Measurements from ENCODE around the gene OR51E2. TPM values are rescaled to one million over a fixed set of nuclear protein-coding genes. Genes with fewer than 3 reads are reported as not detected.

Gene OR51E2
- total and polyA plus RNA-seq, 2 of the 8 experiments (the other 6 are each of a cell fraction or from before 2014, with no cell fraction given) = not detected

DNA sequence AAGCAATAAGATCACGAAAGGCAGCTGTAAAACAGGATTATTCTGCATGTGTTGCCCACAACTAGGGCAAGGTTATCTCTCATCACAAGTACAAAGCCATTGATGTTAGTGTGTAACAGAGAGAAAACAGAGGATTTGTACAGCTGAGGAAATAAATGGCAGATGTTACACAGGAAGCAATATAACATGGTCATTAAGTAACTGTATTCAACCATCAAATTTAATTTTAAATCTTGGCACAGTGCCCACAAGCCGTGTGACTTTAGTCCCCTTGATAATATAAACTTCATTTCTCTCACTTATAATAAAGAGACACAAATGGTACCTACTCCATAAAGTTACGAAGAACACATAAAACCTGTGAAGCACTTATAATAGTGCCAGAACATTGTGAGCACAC lies 17.3 kb downstream of the OR51E2 start (continued):
- TF ChIP-seq CTBP2 (IDR thresholded peaks at IDR 0.05; ENCODE audit: borderline replicate concordance, insufficient read depth, insufficient read length, low read length) (no peak), TAF1 (IDR thresholded peaks at IDR 0.05; ENCODE audit: low read depth, low read length) (no peak)
- TF ChIP-seq, protein P1, sequence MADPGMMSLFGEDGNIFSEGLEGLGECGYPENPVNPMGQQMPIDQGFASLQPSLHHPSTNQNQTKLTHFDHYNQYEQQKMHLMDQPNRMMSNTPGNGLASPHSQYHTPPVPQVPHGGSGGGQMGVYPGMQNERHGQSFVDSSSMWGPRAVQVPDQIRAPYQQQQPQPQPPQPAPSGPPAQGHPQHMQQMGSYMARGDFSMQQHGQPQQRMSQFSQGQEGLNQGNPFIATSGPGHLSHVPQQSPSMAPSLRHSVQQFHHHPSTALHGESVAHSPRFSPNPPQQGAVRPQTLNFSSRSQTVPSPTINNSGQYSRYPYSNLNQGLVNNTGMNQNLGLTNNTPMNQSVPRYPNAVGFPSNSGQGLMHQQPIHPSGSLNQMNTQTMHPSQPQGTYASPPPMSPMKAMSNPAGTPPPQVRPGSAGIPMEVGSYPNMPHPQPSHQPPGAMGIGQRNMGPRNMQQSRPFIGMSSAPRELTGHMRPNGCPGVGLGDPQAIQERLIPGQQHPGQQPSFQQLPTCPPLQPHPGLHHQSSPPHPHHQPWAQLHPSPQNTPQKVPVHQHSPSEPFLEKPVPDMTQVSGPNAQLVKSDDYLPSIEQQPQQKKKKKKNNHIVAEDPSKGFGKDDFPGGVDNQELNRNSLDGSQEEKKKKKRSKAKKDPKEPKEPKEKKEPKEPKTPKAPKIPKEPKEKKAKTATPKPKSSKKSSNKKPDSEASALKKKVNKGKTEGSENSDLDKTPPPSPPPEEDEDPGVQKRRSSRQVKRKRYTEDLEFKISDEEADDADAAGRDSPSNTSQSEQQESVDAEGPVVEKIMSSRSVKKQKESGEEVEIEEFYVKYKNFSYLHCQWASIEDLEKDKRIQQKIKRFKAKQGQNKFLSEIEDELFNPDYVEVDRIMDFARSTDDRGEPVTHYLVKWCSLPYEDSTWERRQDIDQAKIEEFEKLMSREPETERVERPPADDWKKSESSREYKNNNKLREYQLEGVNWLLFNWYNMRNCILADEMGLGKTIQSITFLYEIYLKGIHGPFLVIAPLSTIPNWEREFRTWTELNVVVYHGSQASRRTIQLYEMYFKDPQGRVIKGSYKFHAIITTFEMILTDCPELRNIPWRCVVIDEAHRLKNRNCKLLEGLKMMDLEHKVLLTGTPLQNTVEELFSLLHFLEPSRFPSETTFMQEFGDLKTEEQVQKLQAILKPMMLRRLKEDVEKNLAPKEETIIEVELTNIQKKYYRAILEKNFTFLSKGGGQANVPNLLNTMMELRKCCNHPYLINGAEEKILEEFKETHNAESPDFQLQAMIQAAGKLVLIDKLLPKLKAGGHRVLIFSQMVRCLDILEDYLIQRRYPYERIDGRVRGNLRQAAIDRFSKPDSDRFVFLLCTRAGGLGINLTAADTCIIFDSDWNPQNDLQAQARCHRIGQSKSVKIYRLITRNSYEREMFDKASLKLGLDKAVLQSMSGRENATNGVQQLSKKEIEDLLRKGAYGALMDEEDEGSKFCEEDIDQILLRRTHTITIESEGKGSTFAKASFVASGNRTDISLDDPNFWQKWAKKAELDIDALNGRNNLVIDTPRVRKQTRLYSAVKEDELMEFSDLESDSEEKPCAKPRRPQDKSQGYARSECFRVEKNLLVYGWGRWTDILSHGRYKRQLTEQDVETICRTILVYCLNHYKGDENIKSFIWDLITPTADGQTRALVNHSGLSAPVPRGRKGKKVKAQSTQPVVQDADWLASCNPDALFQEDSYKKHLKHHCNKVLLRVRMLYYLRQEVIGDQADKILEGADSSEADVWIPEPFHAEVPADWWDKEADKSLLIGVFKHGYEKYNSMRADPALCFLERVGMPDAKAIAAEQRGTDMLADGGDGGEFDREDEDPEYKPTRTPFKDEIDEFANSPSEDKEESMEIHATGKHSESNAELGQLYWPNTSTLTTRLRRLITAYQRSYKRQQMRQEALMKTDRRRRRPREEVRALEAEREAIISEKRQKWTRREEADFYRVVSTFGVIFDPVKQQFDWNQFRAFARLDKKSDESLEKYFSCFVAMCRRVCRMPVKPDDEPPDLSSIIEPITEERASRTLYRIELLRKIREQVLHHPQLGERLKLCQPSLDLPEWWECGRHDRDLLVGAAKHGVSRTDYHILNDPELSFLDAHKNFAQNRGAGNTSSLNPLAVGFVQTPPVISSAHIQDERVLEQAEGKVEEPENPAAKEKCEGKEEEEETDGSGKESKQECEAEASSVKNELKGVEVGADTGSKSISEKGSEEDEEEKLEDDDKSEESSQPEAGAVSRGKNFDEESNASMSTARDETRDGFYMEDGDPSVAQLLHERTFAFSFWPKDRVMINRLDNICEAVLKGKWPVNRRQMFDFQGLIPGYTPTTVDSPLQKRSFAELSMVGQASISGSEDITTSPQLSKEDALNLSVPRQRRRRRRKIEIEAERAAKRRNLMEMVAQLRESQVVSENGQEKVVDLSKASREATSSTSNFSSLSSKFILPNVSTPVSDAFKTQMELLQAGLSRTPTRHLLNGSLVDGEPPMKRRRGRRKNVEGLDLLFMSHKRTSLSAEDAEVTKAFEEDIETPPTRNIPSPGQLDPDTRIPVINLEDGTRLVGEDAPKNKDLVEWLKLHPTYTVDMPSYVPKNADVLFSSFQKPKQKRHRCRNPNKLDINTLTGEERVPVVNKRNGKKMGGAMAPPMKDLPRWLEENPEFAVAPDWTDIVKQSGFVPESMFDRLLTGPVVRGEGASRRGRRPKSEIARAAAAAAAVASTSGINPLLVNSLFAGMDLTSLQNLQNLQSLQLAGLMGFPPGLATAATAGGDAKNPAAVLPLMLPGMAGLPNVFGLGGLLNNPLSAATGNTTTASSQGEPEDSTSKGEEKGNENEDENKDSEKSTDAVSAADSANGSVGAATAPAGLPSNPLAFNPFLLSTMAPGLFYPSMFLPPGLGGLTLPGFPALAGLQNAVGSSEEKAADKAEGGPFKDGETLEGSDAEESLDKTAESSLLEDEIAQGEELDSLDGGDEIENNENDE (IDR thresholded peaks at IDR 0.05; ENCODE audit: insufficient replicate concordance, low read length) = no peak
